HEK293 (cell line): ENCODE data around the gene KRT27.

Source experiments
- CTCF ChIA-PET: fragments of 350-600 bp; formaldehyde crosslinking; extraction: SDS; loops from one replicate; lab custom pipeline; 2021; ENCODE audit warnings: antibody characterized with exemption; lab: Yijun Ruan, JAX
- POLR2A ChIA-PET: fragments of 300-600 bp; formaldehyde crosslinking; extraction: SDS; loops from one replicate; lab custom pipeline; 2020; ENCODE audit warnings: antibody characterized with exemption, inconsistent platforms; lab: Yijun Ruan, JAX
- H3K27ac ChIP-seq: fragments of 200-500 bp; sonication (Bioruptor generic); 2 replicates; pipeline ENCODE4 v1.5.1; 2014; ENCODE audit warnings: low read depth, low read length, control low read depth, inconsistent platforms; ENCODE audit errors: extremely low read depth
- H3K36me3 ChIP-seq, 2 experiments: fragments of 200-500 bp in 1 of 2; sonication (Bioruptor generic) in 1 of 2; 1 replicate in 1 of 2; 2 replicates in 1 of 2; pipeline ENCODE4 v1.5.1; 2014 to 2017; ENCODE audit warnings: inconsistent platforms in 2 of 2, low read length in 2 of 2; ENCODE audit not compliant: control insufficient read depth in 2 of 2, insufficient read depth in 1 of 2
- H3K4me1 ChIP-seq: fragments of 200-500 bp; sonication (Bioruptor generic); 2 replicates; pipeline ENCODE4 v1.5.1; 2014; ENCODE audit warnings: mild to moderate bottlenecking, low read length, inconsistent platforms; ENCODE audit not compliant: control insufficient read depth, insufficient read depth
- H3K4me3 ChIP-seq: 2 replicates; pipeline ENCODE4 v1.5.1; 2011; ENCODE audit warnings: low read depth, mild to moderate bottlenecking, control low read depth, low read length, moderate library complexity
- H3K9me3 ChIP-seq: fragments of 200-500 bp; sonication (Bioruptor generic); 2 replicates; pipeline ENCODE4 v1.5.1; 2014; ENCODE audit warnings: low read depth, low read length, inconsistent platforms; ENCODE audit not compliant: control insufficient read depth, insufficient read depth
- AEBP2 ChIP-seq: fragments of 450-650 bp; formaldehyde crosslinking; IDR thresholded peaks from 2 replicates; pipeline ENCODE4 v1.5.1; 2016; ENCODE audit warnings: missing biosample characterization, missing genetic modification characterization, borderline replicate concordance
- INSM2 ChIP-seq: fragments of 450-650 bp; formaldehyde crosslinking; IDR thresholded peaks from 2 replicates; pipeline ENCODE4 v1.5.1; 2016; ENCODE audit warnings: missing biosample characterization, missing genetic modification characterization
- PATZ1 ChIP-seq: fragments of 450-650 bp; formaldehyde crosslinking; IDR thresholded peaks from 2 replicates; pipeline ENCODE4 v1.5.1; 2016; ENCODE audit warnings: missing biosample characterization, missing genetic modification characterization
- SCRT1 ChIP-seq: fragments of 450-650 bp; formaldehyde crosslinking; IDR thresholded peaks from 2 replicates; pipeline ENCODE4 v1.5.1; 2016; ENCODE audit warnings: missing biosample characterization, missing genetic modification characterization, borderline replicate concordance
- ZNF10 ChIP-seq: fragments of 450-650 bp; formaldehyde crosslinking; IDR thresholded peaks from 2 replicates; pipeline ENCODE4 v1.5.1; 2017; ENCODE audit warnings: missing biosample characterization, missing genetic modification characterization
- ZNF48 ChIP-seq: fragments of 450-650 bp; formaldehyde crosslinking; IDR thresholded peaks from 2 replicates; pipeline ENCODE4 v1.5.1; 2016; ENCODE audit warnings: missing biosample characterization, missing genetic modification characterization
- ZNF518A ChIP-seq: fragments of 450-650 bp; formaldehyde crosslinking; conservative IDR thresholded peaks from 2 replicates; pipeline ENCODE4 v1.5.1; 2016; ENCODE audit warnings: low read depth, missing biosample characterization, missing genetic modification characterization
- ZNF585B ChIP-seq: fragments of 450-650 bp; formaldehyde crosslinking; IDR thresholded peaks from 2 replicates; pipeline ENCODE4 v1.5.1; 2016; ENCODE audit warnings: missing biosample characterization, missing genetic modification characterization
- ZNF704 ChIP-seq: fragments of 450-650 bp; formaldehyde crosslinking; IDR thresholded peaks from 2 replicates; pipeline ENCODE4 v1.5.1; 2016; ENCODE audit warnings: missing biosample characterization, missing genetic modification characterization
- ZNF776 ChIP-seq: fragments of 450-650 bp; formaldehyde crosslinking; IDR thresholded peaks from 2 replicates; pipeline ENCODE4 v1.5.0; 2017; ENCODE audit warnings: missing biosample characterization, missing genetic modification characterization, borderline replicate concordance
- ZSCAN5A ChIP-seq: fragments of 450-650 bp; formaldehyde crosslinking; IDR thresholded peaks from 2 replicates; pipeline ENCODE4 v1.5.1; 2016; ENCODE audit warnings: missing biosample characterization, missing genetic modification characterization
- ZXDB ChIP-seq: fragments of 450-650 bp; formaldehyde crosslinking; IDR thresholded peaks from 2 replicates; pipeline ENCODE4 v1.5.1; 2016; ENCODE audit warnings: missing biosample characterization, missing genetic modification characterization

The KRT27 gene

GRCh38 chr17:40818343-40818732, 36.0 kb upstream of the KRT27 start:
- H3K4me3 ChIP-seq: peak overlapping the region; percentile 79
- POLR2A ChIA-PET: interaction anchor here (0.6 to 2.1 kb wide), 10 partner anchors 9 to 1112 kb away, joined by 3 to 14 read pairs (median 4); partner anchors contain the start of genes KRT17 and ODAD4
- H3K27ac ChIP-seq: peak overlapping the region; percentile 79
- H3K9me3 ChIP-seq: no peaks in the 10 kb centered on the region
- CTCF ChIA-PET: interaction anchor here (0.6 to 1.8 kb wide), 7 partner anchors 15 to 845 kb away, joined by 3 to 12 read pairs (median 6); no protein-coding TSS in a partner anchor
- H3K36me3 ChIP-seq: peaks cover 0 to 27% of the 10 kb centered on the region in 2 experiments; a peak in 1 of 3 replicates
- H3K4me1 ChIP-seq: peaks cover 2% of the 10 kb centered on the region; the same call in 1 of the 2 replicates
- TF ChIP-seq ZNF776 (tag by site-specific recombination) (no peak), INSM2 (tag by site-specific recombination) (no peak), ZNF518A (tag by site-specific recombination) (peak; percentile 82)

GRCh38 chr17:40817103-40817682, 34.8 kb upstream of the KRT27 start:
- no peaks in the 10 kb centered on the region for H3K9me3 ChIP-seq
- H3K4me3 ChIP-seq: no peak overlapping the region
- H3K36me3 ChIP-seq: peaks cover 0 to 24% of the 10 kb centered on the region in 2 experiments; a peak in 1 of 3 replicates
- peaks cover 2% of the 10 kb centered on the region; the same call in 1 of the 2 replicates for H3K4me1 ChIP-seq
- no peak overlapping the region for H3K27ac ChIP-seq
- POLR2A ChIA-PET: no interaction called here
- CTCF ChIA-PET: interaction anchor here (0.9 to 1.0 kb wide), 4 partner anchors 92 to 848 kb away, joined by 3 to 6 read pairs (median 4); no protein-coding TSS in a partner anchor
- TF ChIP-seq ZNF10 (tag by site-specific recombination) (no peak), ZNF776 (tag by site-specific recombination) (no peak), ZXDB (tag by site-specific recombination) (no peak), ZNF704 (no peak), ZSCAN5A (tag by site-specific recombination) (no peak)

- POLR2A ChIA-PET: no interaction called here
- H3K4me3 ChIP-seq: no peak overlapping the region
- peaks cover 0 to 18% of the 10 kb centered on the region in 2 experiments; a peak in 1 of 3 replicates for H3K36me3 ChIP-seq
- CTCF ChIA-PET: interaction anchor here (1.0 to 1.6 kb wide), 3 partner anchors 12 to 849 kb away, joined by 3 to 6 read pairs (median 5); no protein-coding TSS in a partner anchor
- no peak overlapping the region for H3K27ac ChIP-seq
- H3K4me1 ChIP-seq: peaks cover 2% of the 10 kb centered on the region; the same call in 1 of the 2 replicates
- no peaks in the 10 kb centered on the region for H3K9me3 ChIP-seq
- TF ChIP-seq ZNF48 (tag by site-specific recombination) (no peak), AEBP2 (tag by site-specific recombination) (no peak), SCRT1 (tag by site-specific recombination) (no peak), PATZ1 (tag by site-specific recombination) (no peak), ZNF585B (tag by site-specific recombination) (no peak)
These were observed 34.2 kb upstream of the KRT27 start for GRCh38 chr17:40816569-40816968.
